GM19324 (cell line): ENCODE measurements around the gene OR10V1.
A peak's percentile ranks its signal among the peaks of the same experiment; 100 is the strongest.

ENCODE experiments used
- ATAC-seq: cut with Tn5 transposase; IDR thresholded peaks from one replicate; pipeline ENCODE4 v1.9.1; 2021; ENCODE audit warnings: mild to moderate bottlenecking, moderate library complexity; ENCODE audit not compliant: unreplicated experiment, low FRiP score

OR10V1 gene

DNA sequence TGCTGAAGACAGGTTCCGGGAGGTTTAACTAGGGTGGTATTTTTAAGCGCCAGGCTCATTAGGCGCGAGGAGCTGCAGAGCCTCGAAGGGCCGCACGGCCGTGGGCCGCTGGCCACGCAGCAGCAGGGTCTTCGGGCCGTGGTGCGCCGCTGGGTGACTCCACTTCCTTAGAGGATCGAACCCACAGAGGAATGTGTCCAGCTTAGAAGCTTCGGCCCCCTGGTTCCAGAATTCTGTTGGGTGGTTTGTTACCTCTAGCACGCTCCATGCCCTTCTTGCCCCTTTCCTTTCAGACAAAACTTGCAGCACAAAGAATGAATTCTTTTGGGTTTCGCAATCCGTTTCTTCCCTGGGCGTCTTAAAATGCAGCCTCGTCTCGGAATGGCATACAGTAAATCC, 44.0 kb downstream of the OR10V1 start:
- peak; percentile 7 for ATAC-seq

DNA sequence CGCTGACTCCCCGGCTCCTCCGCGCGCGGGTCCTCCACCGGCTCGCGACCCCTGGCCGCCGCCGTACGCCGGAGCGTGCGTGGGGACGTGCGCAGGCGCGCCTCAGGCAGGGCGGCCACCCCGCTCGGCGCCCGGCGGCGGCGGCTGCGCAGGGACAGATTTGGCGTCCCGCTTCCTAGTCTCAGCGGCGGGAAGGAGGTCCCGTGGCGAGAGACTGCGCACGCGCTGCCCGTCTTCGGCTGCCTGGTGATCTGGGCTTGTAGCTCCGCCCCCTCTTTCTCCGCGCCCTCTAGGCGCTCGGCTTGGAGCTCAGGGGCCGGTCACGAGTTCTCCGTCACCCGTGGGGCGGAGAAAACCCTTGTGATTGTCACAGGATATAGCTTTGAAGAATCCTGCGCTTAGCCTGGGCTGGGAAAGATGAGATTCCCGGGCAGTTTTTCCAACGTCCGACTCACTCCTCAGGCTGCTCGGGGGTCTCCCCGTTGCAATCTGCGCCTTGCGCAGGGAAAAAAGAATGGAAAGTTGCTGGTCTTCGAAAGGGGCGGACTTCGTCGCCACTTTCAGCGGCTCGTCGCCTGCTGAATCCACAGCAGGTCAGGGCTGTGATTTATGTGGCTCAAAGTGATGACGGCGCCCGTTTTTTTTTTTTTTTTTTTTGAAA, 44.6 kb downstream of the OR10V1 start, which contains the start of gene PATL1:
PATL1 (minus strand) TSS at position 88 of the 661 bp plus-strand sequence. CDS start 142 bp downstream, outside the sequence.
- peak; percentile 98 for ATAC-seq

DNA sequence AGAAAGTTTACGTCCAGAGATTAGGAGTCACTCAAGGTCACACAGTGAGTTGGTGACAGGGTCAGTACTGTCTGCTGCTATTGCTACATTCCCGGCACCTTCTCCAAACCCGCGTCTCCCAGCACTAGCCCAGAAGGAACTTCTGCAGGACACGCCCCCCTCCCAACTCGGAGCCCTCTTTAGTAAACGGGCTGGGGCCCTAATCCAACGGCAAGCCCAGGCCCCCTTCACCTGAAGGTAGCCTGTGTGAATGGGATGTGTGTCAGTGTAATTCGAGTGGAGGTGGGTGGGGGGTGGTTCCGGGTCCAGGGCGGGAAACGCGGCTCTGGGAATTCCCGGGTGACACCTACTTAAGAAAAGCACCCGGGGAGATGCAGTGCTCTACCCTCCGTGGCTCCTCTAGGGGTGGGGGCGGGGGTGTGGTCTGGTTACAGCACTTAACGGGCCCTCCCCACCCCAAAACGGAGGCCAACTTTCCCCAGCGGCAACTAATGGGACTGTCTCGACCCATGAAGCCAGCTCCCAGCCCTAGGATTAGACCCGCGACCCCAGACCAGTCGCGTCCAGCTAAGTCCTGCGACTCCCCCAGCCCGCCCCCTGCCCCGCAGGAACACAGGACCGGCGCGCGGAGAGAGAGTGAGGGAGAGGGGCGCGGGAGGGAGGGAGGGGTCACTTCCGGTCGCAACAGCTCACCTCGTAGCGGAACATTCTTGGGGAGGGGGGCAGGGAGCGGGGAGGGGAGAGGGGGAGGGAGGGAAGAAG, 45.3 kb downstream of the OR10V1 start:
- no peak for ATAC-seq

DNA sequence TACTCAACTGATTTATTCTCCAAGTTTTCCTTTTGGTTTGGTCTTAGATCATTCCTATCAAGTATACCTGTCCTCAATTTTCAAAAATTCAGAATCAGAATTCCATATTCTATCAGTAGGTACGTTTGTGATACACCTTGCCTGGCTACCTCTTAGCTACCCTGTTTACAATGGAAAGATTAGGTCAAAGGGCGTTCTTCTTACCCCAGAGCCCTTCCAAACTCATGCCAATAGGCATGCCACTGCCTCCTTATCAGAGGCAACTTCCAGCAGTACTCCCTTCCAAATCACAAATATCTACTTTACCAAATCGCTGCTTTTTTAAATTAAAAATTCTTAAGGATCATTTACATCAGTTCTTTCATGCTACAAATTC, 45.8 kb downstream of the OR10V1 start:
- no peak for ATAC-seq

DNA sequence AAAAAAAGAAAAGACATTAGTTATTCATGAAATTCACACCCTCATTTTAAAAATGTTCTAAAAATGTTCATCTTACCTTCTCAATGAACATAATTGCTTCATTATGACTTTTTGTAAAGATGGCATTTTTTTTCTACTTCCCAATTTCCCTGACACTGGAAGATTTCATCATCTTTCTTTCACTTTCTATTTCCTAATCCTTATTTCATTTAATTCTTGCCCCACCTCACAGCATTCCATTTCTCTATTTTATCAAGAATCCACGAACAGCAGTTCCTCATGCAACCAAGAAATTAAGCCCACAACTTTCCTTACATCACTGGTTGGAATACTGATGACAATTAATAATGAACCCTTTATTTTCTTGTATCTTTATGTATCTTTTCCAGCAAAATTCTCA, 46.7 kb downstream of the OR10V1 start:
- no peak for ATAC-seq
